GM21423 (cell line): ENCODE results near the gene HMGXB3.
"Not testable (repeated sequence)": the region's sequence is repeated elsewhere in the genome, so short reads cannot be mapped to it uniquely, and the experiment has no call there.

ENCODE experiments used
- ATAC-seq: cut with Tn5 transposase; IDR thresholded peaks from one replicate; pipeline ENCODE4 v1.9.1; 2021; ENCODE audit warnings: mild to moderate bottlenecking, moderate library complexity; ENCODE audit not compliant: unreplicated experiment

The HMGXB3 gene

DNA sequence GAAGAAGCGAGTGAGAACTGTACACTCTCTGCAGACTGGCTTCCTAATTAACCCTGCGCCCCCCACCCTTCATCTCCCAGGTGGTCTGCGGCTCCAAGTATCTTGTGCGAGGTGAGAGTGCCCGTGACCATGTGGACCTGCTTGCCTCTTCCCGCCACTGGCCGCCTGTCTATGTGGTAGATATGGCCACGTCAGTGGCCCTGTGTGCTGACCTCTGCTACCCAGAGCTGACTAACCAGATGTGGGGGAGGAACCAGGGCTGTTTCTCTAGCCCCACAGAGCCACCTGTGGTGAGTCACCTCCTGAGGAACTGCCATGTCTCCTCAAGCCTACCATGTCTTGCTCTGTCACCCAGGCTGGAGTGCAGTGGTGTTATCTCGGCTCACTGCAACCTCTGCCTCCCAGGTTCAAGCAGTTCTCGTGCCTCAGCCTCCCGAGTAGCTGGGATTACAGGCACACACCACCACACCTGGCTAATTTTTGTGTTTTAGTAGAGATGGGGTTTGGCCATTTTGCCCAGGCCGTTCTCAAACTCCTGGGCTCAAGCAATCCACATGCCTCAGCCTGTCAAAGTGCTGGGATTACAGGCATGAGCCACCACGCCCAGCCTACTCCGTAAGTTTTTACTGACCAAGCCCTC, 49.8 kb downstream of the HMGXB3 start:
- not testable (repeated sequence) for ATAC-seq

DNA sequence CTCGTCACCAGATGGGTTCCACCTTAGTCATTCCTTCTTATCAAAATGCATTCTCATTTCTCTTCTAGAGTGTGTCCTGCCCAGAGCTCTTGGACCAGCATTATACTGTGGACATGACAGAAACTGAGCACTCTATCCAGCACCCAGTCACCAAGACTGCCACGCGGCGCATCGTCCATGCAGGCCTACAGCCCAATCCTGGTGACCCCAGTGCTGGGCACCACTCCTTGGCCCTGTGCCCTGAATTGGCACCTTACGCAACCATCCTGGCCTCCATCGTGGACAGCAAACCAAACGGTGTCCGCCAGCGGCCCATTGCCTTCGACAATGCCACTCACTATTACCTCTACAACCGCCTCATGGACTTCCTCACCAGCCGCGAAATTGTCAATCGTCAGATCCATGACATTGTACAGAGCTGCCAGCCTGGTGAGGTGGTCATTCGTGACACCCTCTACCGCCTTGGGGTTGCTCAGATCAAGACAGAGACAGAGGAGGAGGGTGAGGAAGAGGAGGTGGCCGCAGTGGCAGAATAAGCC, 51.2 kb downstream of the HMGXB3 start:
- ATAC-seq = no peak

- no peak for ATAC-seq
Observed at GRCh38 chr5:150052226-150052955, 51.9 kb downstream of the HMGXB3 start.

- no peak for ATAC-seq
Observed at GRCh38 chr5:150052956-150053712, 52.6 kb downstream of the HMGXB3 start.

- ATAC-seq = no peak
Observed at GRCh38 chr5:150053713-150054392, 53.3 kb downstream of the HMGXB3 start.

GRCh38 chr5:150054569-150054968, 54.0 kb downstream of the HMGXB3 start:
- no peak for ATAC-seq

DNA sequence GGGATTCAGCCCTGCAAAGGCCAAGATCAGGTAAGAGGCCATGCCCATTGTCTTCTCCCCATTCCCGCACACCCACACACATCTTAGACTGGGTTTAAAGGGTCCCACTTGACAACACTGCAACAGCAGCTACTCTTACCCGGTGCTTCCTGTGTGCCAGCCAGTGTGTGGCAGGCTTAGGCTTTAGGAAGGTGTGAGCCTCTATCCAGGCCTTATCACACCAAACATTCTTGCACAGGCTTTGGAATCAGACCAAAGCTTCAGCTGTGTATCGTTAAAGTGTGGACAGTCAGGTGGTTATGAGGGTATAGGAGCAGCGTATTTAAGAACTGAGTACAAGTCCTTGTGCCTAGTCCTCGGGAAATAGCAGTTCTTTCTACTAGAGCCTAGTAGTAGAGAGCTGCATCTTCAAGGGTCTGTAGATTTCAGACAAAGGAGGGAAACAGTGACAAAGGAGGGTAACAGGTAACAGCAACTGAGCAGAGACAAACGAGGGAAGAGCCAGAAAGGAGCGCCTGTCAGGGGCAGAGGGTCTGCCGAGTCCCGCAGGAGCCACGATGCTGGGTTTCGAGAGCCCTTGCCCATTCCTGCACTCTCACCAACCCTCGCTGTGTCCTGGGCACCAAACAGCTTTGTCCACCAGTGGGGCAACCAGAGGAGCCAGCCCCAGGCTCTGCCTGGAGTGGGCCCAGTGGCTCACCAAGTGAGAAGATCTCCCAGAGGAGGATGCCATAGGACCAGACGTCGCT, 55.0 kb downstream of the HMGXB3 start:
- ATAC-seq = no peak

GRCh38 chr5:150056075-150056443, 55.5 kb downstream of the HMGXB3 start:
- no peak for ATAC-seq

GRCh38 chr5:150057052-150057451, 56.5 kb downstream of the HMGXB3 start:
- no peak for ATAC-seq

- no peak for ATAC-seq
Observed at GRCh38 chr5:150057511-150057910, 57.0 kb downstream of the HMGXB3 start.

- ATAC-seq = no peak
Observed at GRCh38 chr5:150057996-150058395, 57.5 kb downstream of the HMGXB3 start.

- no peak for ATAC-seq
Observed at GRCh38 chr5:150058480-150059126, 58.1 kb downstream of the HMGXB3 start.

- no peak for ATAC-seq
Observed at GRCh38 chr5:150059623-150060022, 59.1 kb downstream of the HMGXB3 start.

- no peak for ATAC-seq
Observed at GRCh38 chr5:150060471-150060870, 59.9 kb downstream of the HMGXB3 start.

DNA sequence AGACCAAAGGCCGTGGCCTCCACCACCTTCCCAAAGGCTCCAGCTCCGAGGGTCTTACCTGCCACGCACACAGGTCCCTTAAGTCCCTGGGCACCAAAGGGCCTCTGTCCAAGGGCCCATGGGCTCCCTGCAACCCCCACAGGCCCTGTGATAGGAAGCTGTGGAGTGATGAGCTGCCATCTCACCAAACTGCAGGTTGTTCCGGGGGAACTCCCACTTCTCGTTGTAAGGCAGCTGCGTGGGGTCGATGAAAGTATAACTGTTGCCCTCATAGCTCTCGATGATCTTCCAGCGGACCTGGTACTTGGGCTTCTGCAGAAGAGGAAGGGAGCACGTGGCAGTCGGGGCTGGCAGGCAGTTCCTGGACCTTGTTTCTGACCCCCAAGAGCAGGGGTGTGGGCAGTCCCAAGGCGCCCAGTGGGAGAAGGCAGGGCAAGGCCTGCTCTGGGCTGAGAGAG, 61.0 kb downstream of the HMGXB3 start:
- no peak for ATAC-seq

GRCh38 chr5:150062216-150062922, 61.8 kb downstream of the HMGXB3 start:
- no peak for ATAC-seq

GRCh38 chr5:150063638-150064037, 63.1 kb downstream of the HMGXB3 start:
- no peak for ATAC-seq

DNA sequence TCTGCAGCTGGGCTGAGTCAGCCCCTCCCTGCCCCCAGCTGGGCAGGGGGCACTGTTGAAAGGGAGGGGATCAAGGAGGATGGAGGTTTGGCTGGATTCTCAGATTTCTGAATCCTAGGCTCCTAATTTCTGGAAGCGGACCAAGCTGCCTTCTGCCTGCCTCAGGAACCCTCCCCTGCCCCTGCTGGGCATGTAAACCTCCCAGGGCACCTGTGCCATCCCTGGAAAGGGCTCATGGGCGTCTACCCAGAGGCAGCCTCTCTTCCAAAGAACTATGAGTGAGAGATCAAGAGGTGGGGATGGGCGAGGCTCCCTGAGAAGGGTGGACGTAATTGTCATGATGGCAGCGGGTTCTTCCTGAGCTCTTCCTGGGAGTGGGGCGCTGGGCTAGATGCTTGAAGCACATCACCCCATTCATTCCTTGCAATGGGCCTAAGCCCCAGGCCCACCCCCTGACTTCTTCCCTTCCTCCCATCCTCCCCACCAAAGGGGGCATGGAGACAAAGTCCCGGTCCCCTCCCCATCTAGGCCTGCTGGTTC, 64.2 kb downstream of the HMGXB3 start:
- ATAC-seq = no peak

DNA sequence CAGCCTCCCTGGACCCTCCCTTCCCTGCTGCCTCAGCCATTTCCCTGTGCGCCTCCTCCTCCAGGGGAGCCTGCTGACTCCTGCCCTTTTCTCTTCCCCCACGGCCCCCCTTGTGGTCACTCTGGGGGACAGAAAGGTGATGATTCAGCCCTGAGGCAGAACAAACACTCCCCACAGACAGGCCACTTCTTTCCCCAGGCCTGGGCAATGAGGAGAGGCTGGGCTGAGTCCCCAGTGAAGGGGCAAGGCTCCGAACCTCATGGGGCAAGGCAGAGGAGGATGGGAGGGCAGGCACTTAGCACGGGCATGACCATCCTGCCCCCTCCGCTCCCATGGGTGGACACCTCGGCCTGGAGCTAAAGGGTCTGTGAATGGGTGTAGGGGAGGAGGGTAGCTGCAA, 64.8 kb downstream of the HMGXB3 start:
- no peak for ATAC-seq
